Cerebellar nuclear complex (tissue), 1 donor: Measurements from ENCODE around the gene SLC38A5.
"Not testable (repeated sequence)": the region's sequence is repeated elsewhere in the genome, so short reads cannot be mapped to it uniquely, and the experiment has no call there.

ENCODE experiments used
- DNase-seq, 2 experiments: peaks; one replicate each; lab custom pipeline; 2025; lab: John Stamatoyannopoulos, UW

SLC38A5 gene

DNA sequence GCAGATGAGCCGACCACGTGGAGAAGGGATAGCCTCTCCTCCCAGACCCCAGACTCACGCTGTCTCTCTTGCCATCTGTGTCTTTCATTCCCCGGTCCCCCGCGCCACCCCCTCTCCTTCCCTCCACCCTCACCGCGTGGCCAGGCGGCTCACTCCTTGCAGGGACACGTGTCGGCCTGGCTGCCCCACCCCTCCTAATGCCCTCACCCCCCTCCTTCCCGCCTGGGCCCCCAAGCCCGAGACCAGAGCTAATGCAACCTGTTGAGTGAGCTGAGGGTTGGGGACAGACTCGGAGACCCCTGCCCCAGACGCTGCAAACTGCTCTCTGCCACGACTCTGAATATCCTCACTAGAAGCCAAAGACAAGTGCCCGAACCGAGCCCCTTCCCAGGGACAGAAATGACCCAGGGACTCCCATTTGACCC is 1.8 kb downstream of the SLC38A5 start:
- no peak for DNase-seq

GRCh38 chrX:48467281-48467761 is 2.7 kb downstream of the SLC38A5 start:
- DNase-seq = no peak

- no peak for DNase-seq
Measured at GRCh38 chrX:48466696-48467095, 3.4 kb downstream of the SLC38A5 start.

DNA sequence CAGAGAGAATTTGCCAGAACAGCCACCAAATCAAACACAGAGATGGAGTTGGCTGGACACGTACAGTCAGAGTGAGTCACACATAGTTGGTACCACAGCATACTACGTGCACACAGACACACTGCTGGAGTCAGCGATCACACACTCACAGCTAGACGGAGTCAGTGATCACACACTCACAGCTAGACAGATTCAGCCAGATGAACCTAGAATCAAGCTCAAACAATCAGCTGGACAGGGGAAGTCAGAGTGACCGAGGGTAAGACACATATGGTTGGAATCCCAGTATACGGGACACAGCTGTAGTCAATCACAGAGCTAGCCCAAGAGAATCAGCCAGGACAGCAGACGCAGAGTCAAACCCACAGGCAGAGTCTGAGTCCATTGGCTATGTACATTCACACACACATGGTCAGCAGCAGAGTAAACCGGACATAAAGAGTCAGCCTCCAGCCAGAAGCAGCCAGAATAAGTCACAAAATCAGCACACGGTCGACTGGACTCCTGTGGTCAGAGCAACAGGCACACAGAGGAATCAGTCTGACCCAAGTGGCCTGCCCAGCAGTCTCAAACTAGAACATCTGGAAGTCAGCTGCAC is 4.6 kb downstream of the SLC38A5 start:
- DNase-seq = no peak

DNA sequence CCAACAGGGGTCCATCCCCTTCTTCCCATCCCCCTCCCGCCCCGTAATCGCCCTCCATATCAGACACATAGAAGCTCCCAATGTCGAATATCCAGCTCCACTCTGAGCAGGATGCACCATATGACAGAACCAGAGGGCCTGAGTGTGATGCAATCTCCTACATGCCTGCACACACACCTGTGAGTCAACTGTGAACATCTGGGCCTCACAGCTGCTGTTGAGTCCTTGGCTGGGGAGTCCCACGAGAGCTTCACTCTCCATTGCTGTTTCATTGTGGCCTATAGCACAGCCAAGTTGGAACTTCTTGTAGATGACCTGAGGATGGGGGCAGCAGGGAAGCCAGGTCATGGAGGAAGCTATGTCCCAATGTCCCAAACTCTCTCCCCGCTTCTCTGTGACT is 8.2 kb downstream of the SLC38A5 start:
- no peak for DNase-seq

DNA sequence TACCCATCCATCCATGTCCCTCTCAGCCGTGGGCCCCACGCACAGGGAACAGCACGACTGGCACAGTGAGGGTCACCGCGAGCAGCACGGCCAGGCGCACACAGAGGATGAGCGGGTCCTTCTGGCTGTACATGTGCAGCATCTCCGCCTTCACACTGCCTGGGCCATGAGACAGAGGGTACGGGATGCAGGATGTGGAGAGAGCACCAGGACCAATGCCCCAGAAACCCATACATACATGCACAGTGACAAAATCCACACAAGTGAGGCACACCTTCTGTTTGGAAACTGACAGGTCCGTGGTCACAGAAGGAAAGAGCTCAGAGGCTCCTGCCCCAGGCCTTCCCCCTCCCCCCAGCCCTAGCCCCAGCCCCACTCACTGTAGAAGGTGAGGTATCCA is 9.5 kb downstream of the SLC38A5 start:
- no peak for DNase-seq

GRCh38 chrX:48460031-48460430 is 10.0 kb downstream of the SLC38A5 start:
- DNase-seq = no peak

GRCh38 chrX:48459483-48459882 is 10.6 kb downstream of the SLC38A5 start:
- DNase-seq = no peak

DNA sequence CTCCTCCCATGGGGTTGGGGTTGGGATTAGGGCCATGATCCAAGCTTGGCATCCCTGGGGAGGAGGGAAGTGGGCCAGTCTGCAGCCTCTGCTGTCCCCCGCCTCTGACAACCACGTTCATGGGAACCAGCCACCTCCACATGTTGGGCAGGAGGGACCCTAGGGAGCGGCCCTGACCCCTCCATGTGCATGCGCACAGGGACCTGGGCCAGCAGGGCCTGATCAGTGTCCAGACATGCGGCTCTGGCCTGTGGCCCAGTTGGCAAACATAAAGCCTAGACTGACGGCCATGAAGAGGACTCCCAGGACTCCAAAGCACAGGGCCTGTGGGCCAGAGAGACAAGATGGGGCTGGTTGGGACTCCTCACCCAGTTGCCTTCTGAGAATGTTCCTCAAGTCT is 11.3 kb downstream of the SLC38A5 start:
- DNase-seq = no peak

- DNase-seq = no peak
Measured at GRCh38 chrX:48456628-48457331, 13.3 kb downstream of the SLC38A5 start.

- DNase-seq = no peak
Measured at GRCh38 chrX:48451708-48452107, 18.4 kb downstream of the SLC38A5 start.

DNA sequence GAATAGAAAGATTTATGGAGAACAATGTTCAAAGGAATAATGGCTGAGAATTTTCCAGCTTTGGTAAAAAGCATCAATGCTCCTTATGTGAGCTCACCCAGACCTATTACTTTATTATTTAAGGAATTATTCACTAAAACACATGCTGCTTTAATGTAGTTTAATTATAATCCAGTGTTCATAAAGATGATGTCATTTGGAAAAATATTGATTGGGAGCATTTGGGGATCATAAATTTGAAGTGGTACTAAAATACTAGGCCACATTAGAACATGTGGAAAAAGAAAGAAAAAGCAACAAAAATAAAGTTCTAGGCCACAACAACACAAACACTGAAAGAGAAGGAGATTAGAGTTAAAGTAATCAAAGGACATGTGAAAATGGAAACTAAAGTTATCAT is 20.0 kb downstream of the SLC38A5 start:
- no peak for DNase-seq

DNA sequence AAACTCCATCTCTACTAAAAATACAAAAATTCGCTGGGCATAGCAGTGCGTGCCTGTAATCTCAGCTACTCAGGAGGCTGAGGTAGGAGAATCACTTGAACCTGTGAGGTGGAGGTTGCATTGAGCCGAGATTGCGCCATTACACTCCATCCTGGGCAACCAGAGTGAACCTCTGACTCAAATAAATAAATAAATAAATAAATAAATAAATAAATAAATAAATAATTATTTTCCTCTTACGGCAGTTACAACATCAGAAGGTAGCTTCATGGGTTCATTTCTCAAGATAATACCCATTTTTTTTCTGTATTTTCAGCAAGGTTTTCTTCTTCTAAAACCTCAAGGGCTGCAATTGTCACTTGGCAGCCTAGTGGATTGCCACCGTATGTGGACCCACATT is 22.9 kb downstream of the SLC38A5 start:
- not testable (repeated sequence) for DNase-seq

GRCh38 chrX:48433713-48434112 is 36.3 kb downstream of the SLC38A5 start:
- not testable (repeated sequence) for DNase-seq

DNA sequence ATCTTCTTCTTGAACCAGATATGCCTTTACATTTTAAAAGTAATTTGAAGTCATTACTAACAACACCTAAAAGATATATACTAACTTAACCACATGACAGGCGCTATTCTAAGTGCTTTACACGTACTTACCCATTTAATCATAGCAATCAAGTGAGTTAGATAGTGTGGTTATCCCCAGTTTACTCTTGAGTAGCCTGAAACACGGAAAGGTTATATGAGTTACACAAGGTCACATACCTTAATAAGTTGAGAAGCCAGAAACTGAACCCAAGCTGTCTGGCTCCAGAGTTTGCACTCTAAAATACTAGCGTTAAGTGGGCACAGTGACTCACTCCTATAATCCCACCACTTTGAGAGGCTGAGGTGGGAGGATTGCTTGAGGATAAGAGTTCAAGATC is 39.9 kb downstream of the SLC38A5 start:
- DNase-seq = not testable (repeated sequence)

DNA sequence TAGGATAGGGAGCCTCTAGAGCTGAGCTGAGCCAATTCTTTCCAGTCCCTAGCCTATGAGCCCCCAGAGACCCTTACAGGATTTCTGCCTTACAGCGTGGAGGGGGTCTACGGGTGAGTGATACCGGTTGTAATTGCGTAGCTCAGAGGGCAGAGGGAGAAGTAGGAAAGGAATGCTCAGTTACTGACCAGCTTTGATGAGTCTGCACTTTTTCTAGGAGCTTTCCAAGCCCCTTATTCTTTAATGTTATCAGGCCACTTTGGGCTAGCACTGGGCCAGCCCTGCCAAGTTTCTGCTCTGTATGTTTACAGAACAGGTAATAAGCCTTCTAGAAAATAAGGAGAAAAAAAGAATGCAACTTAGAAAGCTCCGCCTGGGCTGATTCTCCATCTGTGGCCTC is 40.5 kb downstream of the SLC38A5 start:
- not testable (repeated sequence) for DNase-seq

GRCh38 chrX:48427027-48427716 is 42.9 kb downstream of the SLC38A5 start:
- DNase-seq = not testable (repeated sequence)

DNA sequence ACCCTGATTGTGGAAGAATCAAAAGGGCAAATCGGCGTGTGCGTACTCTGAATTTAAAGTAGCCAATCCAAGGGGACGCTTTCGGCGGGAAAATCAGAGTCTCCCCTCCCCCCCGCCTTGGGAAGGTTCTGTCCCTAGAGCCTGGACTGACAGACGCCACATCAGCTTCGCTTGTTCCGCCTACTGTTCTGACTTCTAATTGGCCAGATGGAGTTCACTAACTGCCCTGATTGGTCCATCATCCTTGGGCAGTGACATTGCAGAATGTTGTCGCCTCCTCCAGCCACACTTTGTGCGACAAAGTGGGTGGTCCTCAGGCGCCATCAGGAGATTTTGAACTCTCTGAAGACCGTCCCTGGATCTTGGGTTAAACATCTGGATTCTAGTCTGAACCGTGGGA is 58.2 kb downstream of the SLC38A5 start, which contains the start of gene SSX4B:
Gene SSX4B, minus strand, starts transcription at position 101 of the 400 bp plus-strand sequence. CDS start 588 bp downstream, outside the sequence.
- not testable (repeated sequence) for DNase-seq
